ENCODE measurements around the gene MRAP2.

GRCh38 chr6:84037425-84038089, 4.0 kb downstream of the MRAP2 start:
- TF ChIP-seq CTCF (IDR thresholded peaks at IDR 0.05; ENCODE audit: poor library complexity, severe bottlenecking) (no peak), EP300 (conservative IDR thresholded peaks at IDR 0.05; ENCODE audit: poor library complexity, severe bottlenecking) (no peak), EZH2 (IDR thresholded peaks at IDR 0.05; ENCODE audit: borderline replicate concordance, insufficient read depth, low read length, poor library complexity, severe bottlenecking) (no peak), POLR2AphosphoS5 (IDR thresholded peaks at IDR 0.05) (no peak), RAD21 (conservative IDR thresholded peaks at IDR 0.05) (no peak), MXI1 (conservative IDR thresholded peaks at IDR 0.05; ENCODE audit: poor library complexity, severe bottlenecking) (no peak), TAF1 (IDR thresholded peaks at IDR 0.05; ENCODE audit: low read depth) (no peak)
- TF ChIP-seq, protein P1, sequence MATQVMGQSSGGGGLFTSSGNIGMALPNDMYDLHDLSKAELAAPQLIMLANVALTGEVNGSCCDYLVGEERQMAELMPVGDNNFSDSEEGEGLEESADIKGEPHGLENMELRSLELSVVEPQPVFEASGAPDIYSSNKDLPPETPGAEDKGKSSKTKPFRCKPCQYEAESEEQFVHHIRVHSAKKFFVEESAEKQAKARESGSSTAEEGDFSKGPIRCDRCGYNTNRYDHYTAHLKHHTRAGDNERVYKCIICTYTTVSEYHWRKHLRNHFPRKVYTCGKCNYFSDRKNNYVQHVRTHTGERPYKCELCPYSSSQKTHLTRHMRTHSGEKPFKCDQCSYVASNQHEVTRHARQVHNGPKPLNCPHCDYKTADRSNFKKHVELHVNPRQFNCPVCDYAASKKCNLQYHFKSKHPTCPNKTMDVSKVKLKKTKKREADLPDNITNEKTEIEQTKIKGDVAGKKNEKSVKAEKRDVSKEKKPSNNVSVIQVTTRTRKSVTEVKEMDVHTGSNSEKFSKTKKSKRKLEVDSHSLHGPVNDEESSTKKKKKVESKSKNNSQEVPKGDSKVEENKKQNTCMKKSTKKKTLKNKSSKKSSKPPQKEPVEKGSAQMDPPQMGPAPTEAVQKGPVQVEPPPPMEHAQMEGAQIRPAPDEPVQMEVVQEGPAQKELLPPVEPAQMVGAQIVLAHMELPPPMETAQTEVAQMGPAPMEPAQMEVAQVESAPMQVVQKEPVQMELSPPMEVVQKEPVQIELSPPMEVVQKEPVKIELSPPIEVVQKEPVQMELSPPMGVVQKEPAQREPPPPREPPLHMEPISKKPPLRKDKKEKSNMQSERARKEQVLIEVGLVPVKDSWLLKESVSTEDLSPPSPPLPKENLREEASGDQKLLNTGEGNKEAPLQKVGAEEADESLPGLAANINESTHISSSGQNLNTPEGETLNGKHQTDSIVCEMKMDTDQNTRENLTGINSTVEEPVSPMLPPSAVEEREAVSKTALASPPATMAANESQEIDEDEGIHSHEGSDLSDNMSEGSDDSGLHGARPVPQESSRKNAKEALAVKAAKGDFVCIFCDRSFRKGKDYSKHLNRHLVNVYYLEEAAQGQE (IDR thresholded peaks at IDR 0.05; ENCODE audit: borderline replicate concordance): no peak

Measured in neural cell (in vitro differentiated cells).